GM19328 (cell line): Measurements from ENCODE around the gene DCLK1.

Source experiments
- ATAC-seq: cut with Tn5 transposase; IDR thresholded peaks from one replicate; pipeline ENCODE4 v1.9.1; 2021; ENCODE audit warnings: mild to moderate bottlenecking, moderate library complexity; ENCODE audit not compliant: unreplicated experiment

Gene DCLK1

DNA sequence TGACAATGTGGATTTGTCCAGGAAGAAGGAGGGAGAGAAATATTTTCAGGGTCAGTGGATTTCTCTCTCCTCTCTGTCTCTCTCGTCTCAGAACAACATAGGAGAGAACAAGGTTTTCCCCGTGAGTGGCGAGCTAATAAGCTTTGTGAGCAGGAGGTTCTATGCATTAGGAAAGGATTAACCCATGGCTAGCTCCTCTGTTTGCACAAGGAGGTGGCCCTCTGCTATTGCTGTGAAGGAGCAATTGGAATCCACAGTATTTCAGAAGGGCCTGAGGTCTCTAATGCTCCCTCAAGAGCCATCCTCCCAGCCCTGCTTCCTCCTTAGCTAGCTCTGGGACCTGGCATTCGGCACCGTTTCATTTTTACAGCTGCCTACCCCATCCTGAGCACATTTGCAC is 365.8 kb downstream of the DCLK1 start:
- ATAC-seq = no peak

DNA sequence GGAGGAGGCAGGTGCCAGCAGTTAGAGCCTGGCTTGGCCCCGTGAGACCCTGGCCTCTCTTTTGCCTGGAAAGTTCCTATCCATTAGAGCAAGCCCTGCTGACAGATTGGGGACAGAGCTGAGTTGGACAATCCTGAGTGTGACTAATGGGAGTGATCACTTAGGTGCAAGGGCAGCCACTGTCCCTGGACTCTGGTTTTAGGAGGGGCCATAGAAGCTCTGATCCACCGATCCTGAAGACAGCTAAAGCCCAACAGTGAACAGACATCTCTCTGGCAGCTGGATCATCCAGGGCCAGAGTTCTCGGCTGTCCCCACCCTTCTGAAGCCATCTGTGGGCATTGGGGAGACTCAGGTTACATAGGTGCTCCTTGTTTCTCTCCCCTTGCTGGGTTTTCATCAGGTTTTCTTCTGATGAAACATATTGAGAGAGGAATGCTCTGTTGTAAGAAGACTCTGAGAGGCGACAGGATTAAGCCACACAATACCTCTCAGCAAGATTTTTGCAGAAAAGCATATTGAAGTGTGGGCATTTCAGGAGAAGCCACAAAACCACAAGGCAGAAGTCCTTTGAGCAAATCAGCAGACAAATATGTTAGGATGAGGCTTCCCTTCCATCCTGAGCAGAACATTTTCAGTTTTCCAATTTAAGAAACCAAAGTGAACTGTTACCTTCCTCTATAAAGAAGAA is 366.7 kb downstream of the DCLK1 start:
- ATAC-seq = no peak

DNA sequence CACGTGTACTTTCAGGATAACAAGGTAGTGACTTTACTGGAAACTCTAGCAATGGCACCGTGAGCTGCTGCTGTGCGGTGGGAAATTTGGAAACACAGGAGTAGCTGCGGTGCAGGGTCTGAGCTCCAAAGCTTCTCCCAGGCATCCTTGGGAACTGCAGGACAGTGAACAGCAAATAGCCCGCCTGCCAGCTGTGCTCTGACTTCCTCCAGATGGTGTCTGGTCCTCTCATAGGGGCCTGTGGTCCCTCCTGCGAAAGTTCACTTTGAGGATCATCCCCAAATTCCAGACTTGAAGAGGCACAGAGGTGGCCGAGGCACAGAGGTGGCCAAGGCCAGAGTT is 367.4 kb downstream of the DCLK1 start:
- no peak for ATAC-seq

DNA sequence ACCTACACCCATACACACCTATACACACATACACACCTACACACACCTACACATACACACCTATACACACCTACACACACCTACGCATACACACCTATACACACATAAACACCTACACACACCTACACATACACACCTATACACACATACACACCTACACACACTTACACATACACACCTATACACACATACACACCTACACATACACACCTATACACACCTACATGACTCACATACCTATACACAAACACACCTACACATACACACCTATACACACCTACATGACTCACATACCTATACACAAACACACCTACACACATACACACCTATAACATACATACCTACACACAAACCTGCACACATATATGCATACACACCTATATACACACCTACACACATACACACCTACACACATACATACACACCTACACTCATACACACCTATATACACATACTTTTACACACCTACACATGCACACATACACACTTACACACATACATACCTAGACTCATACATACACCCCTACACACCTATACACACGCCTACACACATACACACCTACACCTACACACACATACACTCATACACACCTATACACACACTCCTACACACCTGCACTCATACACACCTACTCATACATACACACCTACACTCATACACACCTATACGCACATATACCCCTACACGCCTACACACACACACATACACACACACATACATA is 368.0 kb downstream of the DCLK1 start:
- no peak for ATAC-seq

DNA sequence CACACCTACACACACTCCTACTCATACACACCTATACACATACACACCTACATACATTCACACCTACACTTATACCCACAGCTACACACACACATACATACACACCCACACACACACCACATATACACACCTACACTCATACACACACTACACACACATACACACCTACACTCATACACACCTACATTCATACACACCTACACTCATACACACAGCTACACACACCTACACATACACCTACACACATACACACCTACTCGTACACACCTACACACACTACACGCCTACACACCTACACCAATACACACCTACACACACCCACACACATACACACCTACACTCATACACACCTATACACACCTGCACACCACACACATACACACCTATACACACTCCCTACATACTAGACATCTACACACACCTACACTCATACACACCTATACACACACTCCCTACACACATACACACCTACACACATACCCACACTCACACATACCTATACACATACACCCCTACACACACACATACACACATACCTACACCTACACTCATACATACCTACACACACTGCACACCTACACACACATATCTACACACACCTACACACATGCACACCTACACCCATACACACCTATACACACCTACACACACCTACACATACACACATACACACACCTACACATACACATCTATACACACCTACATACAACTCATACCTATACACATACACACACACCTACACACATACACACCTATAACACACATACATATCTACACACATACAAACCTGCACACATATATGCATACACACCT is 369.5 kb downstream of the DCLK1 start:
- no peak for ATAC-seq

DNA sequence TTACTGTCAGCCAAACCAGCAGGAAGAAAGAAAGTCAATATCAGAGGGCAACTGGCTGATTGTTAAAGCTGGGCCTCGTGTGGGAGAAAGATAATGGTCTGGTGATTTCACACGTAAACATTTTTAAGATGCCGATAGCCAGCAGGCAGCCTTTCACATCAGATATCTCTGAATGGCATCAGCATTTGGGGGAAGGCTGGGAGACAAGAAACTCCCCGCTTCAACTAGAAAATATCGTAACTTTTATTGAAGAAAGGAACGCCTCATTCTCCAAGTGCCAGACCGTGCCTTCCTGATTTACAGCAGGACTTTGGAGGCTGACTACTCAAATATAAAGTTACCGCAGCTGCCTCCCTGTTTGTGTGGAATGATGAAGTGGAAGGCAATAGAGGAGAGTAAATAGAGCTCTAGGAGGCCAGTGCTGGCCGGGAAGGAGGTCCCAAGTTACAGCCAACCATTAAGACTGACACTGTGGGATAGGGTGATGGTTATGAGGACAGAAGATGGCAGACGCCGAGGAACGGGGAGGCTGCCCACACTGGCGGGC is 370.4 kb downstream of the DCLK1 start:
- ATAC-seq = no peak

DNA sequence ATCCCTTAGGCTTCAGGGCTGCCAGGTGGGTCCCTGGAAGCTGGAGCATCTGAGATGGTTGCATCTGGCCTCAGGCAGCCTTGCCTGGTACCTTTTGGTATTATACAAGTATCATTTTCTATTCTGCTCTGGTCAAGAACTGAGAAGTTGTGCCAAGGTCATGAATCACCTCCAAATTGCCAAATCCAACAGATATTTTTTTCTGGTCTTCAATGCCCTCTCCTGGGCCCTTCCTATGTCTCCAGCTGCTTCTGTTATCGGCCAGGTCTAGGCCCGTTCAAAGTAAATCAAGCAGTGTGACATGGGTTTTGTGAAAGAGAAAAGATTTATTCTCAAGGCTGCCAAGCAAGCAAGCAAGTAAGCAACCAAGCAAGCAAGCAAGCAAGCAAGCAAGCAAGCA is 383.6 kb downstream of the DCLK1 start:
- ATAC-seq = no peak

DNA sequence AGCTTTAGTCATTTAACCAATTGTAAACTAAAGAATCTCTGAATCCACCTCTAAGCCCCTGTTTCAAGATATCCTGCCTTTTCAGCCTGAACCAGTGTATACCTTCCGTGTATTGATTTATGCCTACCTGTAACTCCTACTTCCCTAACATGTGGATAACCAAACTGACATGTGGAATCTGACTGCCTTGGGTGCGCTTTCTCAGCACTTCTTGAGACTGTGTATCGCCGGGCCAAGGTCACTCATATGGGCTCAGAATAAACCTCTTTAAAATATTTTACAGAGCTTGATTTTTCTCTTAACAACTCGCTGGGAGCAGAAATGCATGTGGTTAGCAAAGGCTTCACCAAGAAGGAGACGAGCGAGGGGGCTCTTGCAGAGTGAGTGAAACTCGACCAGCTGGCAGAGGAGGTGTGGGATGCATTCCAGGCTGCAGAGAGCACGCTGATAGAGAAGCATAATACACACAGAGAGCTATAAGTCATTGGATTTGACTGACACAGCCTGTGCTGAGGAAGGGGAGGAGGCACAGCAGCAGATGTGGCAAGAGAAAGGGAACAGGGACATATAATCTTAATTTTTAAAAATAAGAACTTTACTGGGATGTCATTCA is 386.5 kb downstream of the DCLK1 start:
- ATAC-seq = no peak

DNA sequence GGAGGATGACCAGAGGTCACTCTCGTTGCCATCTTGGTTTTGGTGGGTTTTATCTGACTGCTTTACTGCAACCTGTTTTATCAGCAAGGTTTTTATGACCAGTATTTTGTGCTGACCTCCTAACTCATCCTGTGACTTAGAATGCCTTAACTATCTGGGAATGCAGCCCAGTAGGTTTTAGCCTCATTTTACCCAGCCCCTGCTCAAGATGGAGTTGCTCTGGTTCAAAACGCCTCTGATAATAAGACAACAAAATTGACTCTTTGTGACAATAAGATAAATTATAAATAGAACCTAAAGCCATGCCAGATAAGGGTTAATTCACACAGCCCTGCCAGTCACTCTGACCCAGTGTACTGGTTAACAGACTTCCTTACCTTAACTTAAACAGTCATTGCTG is 387.0 kb downstream of the DCLK1 start:
- no peak for ATAC-seq

DNA sequence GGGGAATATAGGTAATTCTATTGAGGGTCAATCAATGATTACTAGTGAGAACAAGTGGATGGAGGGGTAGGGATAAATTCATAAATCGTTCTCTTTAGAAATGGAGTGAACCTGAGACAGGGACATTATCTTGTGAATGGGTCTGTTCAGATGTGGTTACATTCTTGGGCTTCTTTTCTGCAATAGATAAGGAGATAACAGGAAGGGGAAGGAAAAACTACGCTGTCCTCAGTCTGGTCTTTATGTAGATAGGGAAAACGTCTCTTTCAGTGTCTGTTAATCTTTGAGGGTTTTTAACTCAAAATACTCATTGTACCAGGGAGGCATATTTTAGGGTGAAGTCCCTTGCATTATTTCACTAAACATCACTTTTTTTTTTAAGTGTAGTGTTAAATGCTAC is 388.0 kb downstream of the DCLK1 start:
- ATAC-seq = no peak

DNA sequence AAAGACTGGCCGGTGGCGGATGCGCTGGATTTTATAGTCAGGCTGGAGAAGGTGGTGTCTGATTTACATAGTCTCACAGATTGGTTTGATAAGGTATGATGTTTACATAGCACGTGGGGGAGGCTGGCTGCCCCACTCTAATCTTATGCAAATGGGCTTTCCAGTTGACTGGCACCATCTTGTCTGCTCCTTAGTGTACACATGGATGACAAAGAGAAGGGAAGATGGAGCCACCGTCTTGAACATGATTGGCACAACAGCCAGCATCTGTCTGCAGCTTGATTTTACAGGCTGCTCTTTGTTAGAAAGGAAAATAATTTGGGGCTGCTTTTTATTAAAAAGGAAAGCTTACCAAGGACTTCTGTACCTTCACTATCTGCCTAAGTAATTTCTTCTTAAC is 389.5 kb downstream of the DCLK1 start:
- ATAC-seq = no peak

DNA sequence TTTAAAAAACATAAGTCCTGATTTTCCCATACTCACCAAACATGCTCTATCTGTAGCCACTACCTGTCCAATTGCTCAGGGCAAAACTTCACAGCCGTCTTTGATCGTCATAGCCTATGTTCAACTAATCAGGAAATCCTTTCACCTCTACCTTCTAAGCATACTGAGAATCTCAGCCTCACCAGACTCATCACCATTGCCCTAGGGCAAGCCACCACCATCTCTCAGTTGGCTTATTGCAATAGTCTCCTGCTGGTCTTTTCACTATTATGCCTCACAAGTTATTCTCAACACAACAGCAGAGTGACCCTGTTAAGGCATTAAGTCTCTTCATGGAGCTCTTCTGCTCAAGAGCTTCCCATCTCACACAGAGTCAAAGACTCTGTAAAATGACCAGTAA is 394.3 kb downstream of the DCLK1 start:
- no peak for ATAC-seq

DNA sequence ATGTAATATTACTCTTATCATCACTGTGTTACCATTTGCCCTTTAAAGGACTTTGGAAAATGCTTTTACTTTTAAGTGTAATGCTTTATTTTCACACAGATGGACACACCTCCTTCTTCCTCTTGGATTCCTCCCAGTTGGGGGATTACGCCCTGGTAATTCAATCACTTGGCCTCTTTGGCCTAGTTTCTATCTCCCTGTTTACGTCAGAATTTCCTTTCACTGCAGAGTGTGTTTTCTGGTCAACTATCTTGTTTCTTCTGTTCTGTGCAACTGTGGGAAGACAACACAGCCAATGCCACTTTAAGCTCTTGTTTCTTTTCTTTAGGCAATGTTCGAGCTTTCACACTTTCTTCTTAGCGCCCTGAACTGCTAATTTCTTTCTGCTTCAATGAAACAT is 397.4 kb downstream of the DCLK1 start:
- ATAC-seq = no peak

DNA sequence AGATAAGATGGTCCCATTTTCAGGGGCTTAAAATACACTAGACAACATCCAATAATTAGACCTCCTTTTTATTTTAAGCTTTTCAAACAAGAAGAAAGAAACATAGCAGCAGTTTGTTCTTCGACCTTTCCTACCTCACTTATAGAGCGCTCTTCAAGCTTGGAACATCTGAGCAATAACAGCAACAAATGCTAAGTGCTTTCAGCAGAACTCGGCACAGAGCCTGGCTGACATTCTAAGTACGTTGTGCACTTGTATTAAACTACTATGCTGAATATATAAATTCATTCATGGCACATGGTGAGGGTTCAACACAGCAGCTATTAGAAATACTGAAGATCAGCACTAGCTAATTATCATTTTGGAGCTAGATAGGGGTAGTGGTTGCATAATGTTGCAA is 398.6 kb downstream of the DCLK1 start:
- no peak for ATAC-seq

DNA sequence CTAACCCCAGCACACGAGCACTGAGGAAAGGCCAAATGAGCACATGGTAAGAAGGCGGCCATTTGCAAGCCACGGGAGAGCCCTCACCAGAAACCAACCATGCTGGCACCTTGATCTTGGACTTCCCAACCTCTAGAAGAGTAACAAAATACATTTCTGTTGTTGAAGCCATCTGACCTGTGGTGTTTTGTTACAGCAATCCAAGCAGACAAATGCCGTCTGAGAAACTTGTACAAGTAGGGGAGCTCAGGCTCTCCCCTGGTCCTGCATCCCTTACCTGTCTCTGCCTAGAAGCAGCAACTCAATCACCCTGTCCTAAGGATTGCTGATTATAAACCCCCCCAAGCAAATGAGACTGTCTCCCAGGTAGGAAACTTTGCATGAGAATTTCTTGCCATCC is 399.7 kb downstream of the DCLK1 start:
- no peak for ATAC-seq

DNA sequence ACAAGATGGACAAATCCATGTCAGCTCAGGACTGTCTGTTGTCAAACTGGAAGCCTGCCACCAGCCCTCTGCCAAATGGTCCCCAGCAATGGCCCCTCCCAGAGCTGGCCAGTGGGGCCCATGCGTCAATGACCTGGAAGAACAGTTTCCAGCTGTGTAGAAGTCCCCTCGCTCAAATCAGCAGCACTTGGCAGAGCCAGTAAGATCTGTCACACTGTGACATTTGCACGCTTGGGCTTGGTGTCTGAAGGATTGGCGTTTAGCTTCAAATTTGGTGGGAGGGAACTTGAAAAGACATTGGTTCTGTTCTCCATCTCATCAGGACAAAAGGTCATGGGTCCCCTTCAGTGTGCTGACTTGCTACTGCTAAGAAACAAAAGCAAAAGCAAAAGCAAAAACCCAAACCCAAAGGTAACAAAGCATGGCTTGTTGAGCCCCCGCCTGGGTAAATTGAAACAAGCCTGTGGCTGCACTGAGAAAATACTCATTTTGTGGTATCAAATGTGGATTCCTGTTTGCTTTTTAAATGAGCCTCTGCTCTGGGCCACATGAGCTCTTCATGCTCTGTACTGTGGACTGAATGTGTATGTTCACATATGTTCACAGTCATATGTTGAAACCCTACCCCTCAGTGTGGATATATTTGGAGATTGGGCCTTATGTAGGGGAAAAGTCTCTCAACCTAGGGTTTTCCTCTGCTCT is 401.1 kb downstream of the DCLK1 start:
- ATAC-seq = no peak

DNA sequence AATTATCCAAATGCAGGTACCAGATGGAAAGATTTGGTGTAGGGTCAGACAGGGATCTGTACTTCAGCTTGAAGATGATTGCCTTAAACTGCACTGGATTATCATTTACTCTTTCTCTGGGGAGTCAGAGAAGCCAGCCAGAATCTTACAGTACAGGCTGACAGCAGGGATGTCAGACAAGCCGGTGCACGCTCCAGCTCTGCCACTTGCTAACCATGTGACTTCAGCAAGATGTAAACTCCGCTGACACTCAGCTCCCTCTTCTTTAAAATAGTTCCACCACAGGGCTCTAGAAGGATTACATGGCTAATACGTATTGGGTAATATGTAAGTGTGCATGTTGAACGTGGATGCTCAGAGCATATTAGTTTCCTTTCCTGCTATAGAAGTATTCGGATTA is 403.3 kb downstream of the DCLK1 start:
- no peak for ATAC-seq

DNA sequence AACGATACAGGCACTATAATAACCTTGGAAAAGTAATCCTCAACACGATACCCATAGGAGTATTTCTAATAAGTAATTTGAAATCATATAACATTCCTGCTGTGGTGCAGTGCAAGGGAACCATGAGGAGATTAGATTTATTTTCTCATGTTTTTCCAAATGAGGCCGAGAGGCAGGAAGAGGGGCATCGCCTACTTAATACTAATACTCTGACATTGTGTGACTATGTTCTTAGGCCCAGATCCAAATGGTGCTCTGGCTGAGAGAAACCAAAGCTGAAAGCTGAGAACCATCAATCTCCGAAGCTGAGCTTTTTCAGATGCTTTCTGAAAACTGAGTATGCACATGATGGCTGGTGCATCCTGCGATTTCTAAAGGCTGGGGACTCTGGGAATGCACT is 406.7 kb downstream of the DCLK1 start:
- no peak for ATAC-seq

DNA sequence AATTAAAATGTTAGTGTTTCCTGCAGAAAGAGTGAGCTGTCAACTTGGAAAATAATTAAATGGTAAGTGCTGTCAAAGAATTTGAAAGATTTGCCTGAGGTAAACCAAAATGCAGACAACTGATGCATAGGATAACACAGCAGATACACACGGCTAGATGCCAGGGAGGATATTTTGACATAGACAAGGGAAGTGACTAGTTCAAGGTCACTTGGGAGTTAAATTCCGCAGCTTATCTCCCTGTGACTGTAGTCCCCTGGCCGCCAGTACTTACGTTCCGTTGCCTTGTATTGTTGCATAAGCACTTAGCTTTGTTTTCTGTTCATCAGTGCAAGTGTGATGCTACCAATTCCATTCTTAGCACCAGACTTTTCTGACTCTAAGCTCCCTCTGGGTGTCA is 407.4 kb downstream of the DCLK1 start:
- no peak for ATAC-seq

DNA sequence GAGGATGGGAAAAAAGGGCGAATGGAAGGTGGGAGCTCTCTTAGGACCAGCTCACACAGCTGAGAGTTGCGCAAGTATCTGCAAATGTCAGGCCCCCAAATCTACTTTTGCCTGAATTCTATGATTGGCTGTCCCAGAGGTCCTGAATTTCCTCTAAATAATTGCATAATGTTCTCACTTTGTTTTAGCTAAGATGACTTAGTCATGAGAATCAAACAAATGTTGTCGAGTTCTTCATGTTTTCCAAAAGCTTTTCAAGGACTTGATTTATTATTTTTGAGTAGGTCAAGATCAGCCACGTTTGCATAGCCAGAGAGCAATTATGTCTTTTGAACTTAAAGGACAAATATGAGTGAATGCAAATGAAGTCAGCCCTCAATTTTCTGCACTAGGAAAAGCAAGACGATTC is 408.1 kb downstream of the DCLK1 start:
- ATAC-seq = no peak
